ENCODE data around the gene MACROD1.

MACROD1 gene

GRCh38 chr11:64112771-64113461 is 53.0 kb downstream of the MACROD1 start:
- DNase-seq (ENCODE audit: low spot score) = no peak

- DNase-seq (ENCODE audit: low spot score) = no peak
Observed at GRCh38 chr11:64110465-64111375, 55.2 kb downstream of the MACROD1 start.

- DNase-seq (ENCODE audit: low spot score) = no peak
Observed at GRCh38 chr11:64109332-64109731, 56.6 kb downstream of the MACROD1 start.

- DNase-seq (ENCODE audit: low spot score) = no peak
Observed at GRCh38 chr11:64107303-64107702, 58.6 kb downstream of the MACROD1 start.

GRCh38 chr11:64104632-64105031 is 61.3 kb downstream of the MACROD1 start:
- no peak for DNase-seq (ENCODE audit: low spot score)

- no peak for DNase-seq (ENCODE audit: low spot score)
Observed at GRCh38 chr11:64103277-64103985, 62.5 kb downstream of the MACROD1 start.

GRCh38 chr11:64102005-64102738 is 63.7 kb downstream of the MACROD1 start:
- DNase-seq (ENCODE audit: low spot score) = no peak

- DNase-seq (ENCODE audit: low spot score) = no peak
Observed at GRCh38 chr11:64101461-64101860, 64.5 kb downstream of the MACROD1 start.

GRCh38 chr11:64100782-64101353 is 65.0 kb downstream of the MACROD1 start:
- no peak for DNase-seq (ENCODE audit: low spot score)

GRCh38 chr11:64100360-64100759 is 65.6 kb downstream of the MACROD1 start:
- DNase-seq (ENCODE audit: low spot score) = no peak

GRCh38 chr11:64099436-64099835 is 66.5 kb downstream of the MACROD1 start:
- DNase-seq (ENCODE audit: low spot score) = no peak

- DNase-seq (ENCODE audit: low spot score) = no peak
Observed at GRCh38 chr11:64098318-64098831, 67.5 kb downstream of the MACROD1 start.

- DNase-seq (ENCODE audit: low spot score) = no peak
Observed at GRCh38 chr11:64097468-64098317, 68.2 kb downstream of the MACROD1 start.

GRCh38 chr11:64096835-64097234 is 69.1 kb downstream of the MACROD1 start:
- no peak for DNase-seq (ENCODE audit: low spot score)

GRCh38 chr11:64095949-64096348 is 70.0 kb downstream of the MACROD1 start:
- DNase-seq (ENCODE audit: low spot score) = no peak

GRCh38 chr11:64095273-64095817 is 70.6 kb downstream of the MACROD1 start:
- no peak for DNase-seq (ENCODE audit: low spot score)

- DNase-seq (ENCODE audit: low spot score) = no peak
Observed at GRCh38 chr11:64094463-64095260, 71.3 kb downstream of the MACROD1 start.

- DNase-seq (ENCODE audit: low spot score) = no peak
Observed at GRCh38 chr11:64093233-64094039, 72.5 kb downstream of the MACROD1 start.
